HEK293 (cell line): ENCODE results near the gene SYNPR.
A peak's percentile ranks its signal among the peaks of the same experiment; 100 is the strongest.

Experiments used
- CTCF ChIA-PET: fragments of 350-600 bp; formaldehyde crosslinking; extraction: SDS; loops from one replicate; lab custom pipeline; 2021; ENCODE audit warnings: antibody characterized with exemption; lab: Yijun Ruan, JAX
- POLR2A ChIA-PET: fragments of 300-600 bp; formaldehyde crosslinking; extraction: SDS; loops from one replicate; lab custom pipeline; 2020; ENCODE audit warnings: antibody characterized with exemption, inconsistent platforms; lab: Yijun Ruan, JAX
- H3K27ac ChIP-seq: fragments of 200-500 bp; sonication (Bioruptor generic); 2 replicates; pipeline ENCODE4 v1.5.1; 2014; ENCODE audit warnings: low read depth, low read length, control low read depth, inconsistent platforms; ENCODE audit errors: extremely low read depth
- H3K36me3 ChIP-seq, 2 experiments: fragments of 200-500 bp in 1 of 2; sonication (Bioruptor generic) in 1 of 2; 1 replicate in 1 of 2; 2 replicates in 1 of 2; pipeline ENCODE4 v1.5.1; 2014 to 2017; ENCODE audit warnings: inconsistent platforms in 2 of 2, low read length in 2 of 2; ENCODE audit not compliant: control insufficient read depth in 2 of 2, insufficient read depth in 1 of 2
- H3K4me1 ChIP-seq: fragments of 200-500 bp; sonication (Bioruptor generic); 2 replicates; pipeline ENCODE4 v1.5.1; 2014; ENCODE audit warnings: mild to moderate bottlenecking, low read length, inconsistent platforms; ENCODE audit not compliant: control insufficient read depth, insufficient read depth
- H3K4me3 ChIP-seq: 2 replicates; pipeline ENCODE4 v1.5.1; 2011; ENCODE audit warnings: low read depth, mild to moderate bottlenecking, control low read depth, low read length, moderate library complexity
- H3K9me3 ChIP-seq: fragments of 200-500 bp; sonication (Bioruptor generic); 2 replicates; pipeline ENCODE4 v1.5.1; 2014; ENCODE audit warnings: low read depth, low read length, inconsistent platforms; ENCODE audit not compliant: control insufficient read depth, insufficient read depth
- AEBP2 ChIP-seq: fragments of 450-650 bp; formaldehyde crosslinking; IDR thresholded peaks from 2 replicates; pipeline ENCODE4 v1.5.1; 2016; ENCODE audit warnings: missing biosample characterization, missing genetic modification characterization, borderline replicate concordance
- INSM2 ChIP-seq: fragments of 450-650 bp; formaldehyde crosslinking; IDR thresholded peaks from 2 replicates; pipeline ENCODE4 v1.5.1; 2016; ENCODE audit warnings: missing biosample characterization, missing genetic modification characterization
- KLF8 ChIP-seq: fragments of 450-650 bp; formaldehyde crosslinking; IDR thresholded peaks from 2 replicates; pipeline ENCODE4 v1.5.1; 2016; ENCODE audit warnings: missing biosample characterization, missing genetic modification characterization
- MYNN ChIP-seq: fragments of 450-650 bp; formaldehyde crosslinking; IDR thresholded peaks from 2 replicates; pipeline ENCODE4 v1.5.1; 2016; ENCODE audit warnings: missing biosample characterization, missing genetic modification characterization, borderline replicate concordance
- OSR2 ChIP-seq: fragments of 450-650 bp; formaldehyde crosslinking; IDR thresholded peaks from 2 replicates; pipeline ENCODE4 v1.5.1; 2016; ENCODE audit warnings: missing biosample characterization, missing genetic modification characterization
- OVOL3 ChIP-seq: fragments of 450-650 bp; formaldehyde crosslinking; IDR thresholded peaks from 2 replicates; pipeline ENCODE4 v1.5.1; 2016; ENCODE audit warnings: missing biosample characterization, missing genetic modification characterization
- PRDM10 ChIP-seq: fragments of 450-650 bp; formaldehyde crosslinking; IDR thresholded peaks from 2 replicates; pipeline ENCODE4 v1.5.1; 2016; ENCODE audit warnings: missing biosample characterization, missing genetic modification characterization
- SCRT1 ChIP-seq: fragments of 450-650 bp; formaldehyde crosslinking; IDR thresholded peaks from 2 replicates; pipeline ENCODE4 v1.5.1; 2016; ENCODE audit warnings: missing biosample characterization, missing genetic modification characterization, borderline replicate concordance
- SP2 ChIP-seq: fragments of 450-650 bp; formaldehyde crosslinking; IDR thresholded peaks from 2 replicates; pipeline ENCODE4 v1.5.1; 2016; ENCODE audit warnings: missing biosample characterization, missing genetic modification characterization
- SP3 ChIP-seq: fragments of 450-650 bp; formaldehyde crosslinking; IDR thresholded peaks from 2 replicates; pipeline ENCODE4 v1.5.1; 2016; ENCODE audit warnings: missing biosample characterization, missing genetic modification characterization
- YY2 ChIP-seq: fragments of 450-650 bp; formaldehyde crosslinking; IDR thresholded peaks from 2 replicates; pipeline ENCODE4 v1.5.1; 2016; ENCODE audit warnings: missing biosample characterization, missing genetic modification characterization
- ZBTB1 ChIP-seq: fragments of 450-650 bp; formaldehyde crosslinking; IDR thresholded peaks from 2 replicates; pipeline ENCODE4 v1.5.1; 2016; ENCODE audit warnings: missing biosample characterization, missing genetic modification characterization
- ZBTB21 ChIP-seq: fragments of 450-650 bp; formaldehyde crosslinking; IDR thresholded peaks from 2 replicates; pipeline ENCODE4 v1.5.1; 2017; ENCODE audit warnings: missing biosample characterization, missing genetic modification characterization
- ZEB2 ChIP-seq: fragments of 450-650 bp; formaldehyde crosslinking; IDR thresholded peaks from 2 replicates; pipeline ENCODE4 v1.5.1; 2016; ENCODE audit warnings: missing biosample characterization, missing genetic modification characterization
- ZNF140 ChIP-seq: fragments of 450-650 bp; formaldehyde crosslinking; IDR thresholded peaks from 2 replicates; pipeline ENCODE4 v1.5.1; 2016; ENCODE audit warnings: missing biosample characterization, missing genetic modification characterization
- ZNF157 ChIP-seq: fragments of 450-650 bp; formaldehyde crosslinking; IDR thresholded peaks from 2 replicates; pipeline ENCODE4 v1.5.1; 2016; ENCODE audit warnings: missing biosample characterization, missing genetic modification characterization
- ZNF223 ChIP-seq: fragments of 450-650 bp; formaldehyde crosslinking; IDR thresholded peaks from 2 replicates; pipeline ENCODE4 v1.5.1; 2016; ENCODE audit warnings: missing biosample characterization, missing genetic modification characterization
- ZNF324 ChIP-seq: fragments of 450-650 bp; formaldehyde crosslinking; IDR thresholded peaks from 2 replicates; pipeline ENCODE4 v1.5.1; 2016; ENCODE audit warnings: missing biosample characterization, missing genetic modification characterization
- ZNF473 ChIP-seq: fragments of 450-650 bp; formaldehyde crosslinking; IDR thresholded peaks from 2 replicates; pipeline ENCODE4 v1.5.1; 2017; ENCODE audit warnings: missing biosample characterization, missing genetic modification characterization
- ZNF548 ChIP-seq: fragments of 450-650 bp; formaldehyde crosslinking; IDR thresholded peaks from 2 replicates; pipeline ENCODE4 v1.5.1; 2016; ENCODE audit warnings: missing biosample characterization, missing genetic modification characterization
- ZNF561 ChIP-seq: fragments of 450-650 bp; IDR thresholded peaks from 2 replicates; pipeline ENCODE4 v1.5.1; 2018; ENCODE audit warnings: missing biosample characterization, missing genetic modification characterization, borderline replicate concordance
- ZNF580 ChIP-seq: fragments of 450-650 bp; formaldehyde crosslinking; IDR thresholded peaks from 2 replicates; pipeline ENCODE4 v1.5.1; 2016; ENCODE audit warnings: missing biosample characterization, missing genetic modification characterization
- ZNF596 ChIP-seq: fragments of 450-650 bp; IDR thresholded peaks from 2 replicates; pipeline ENCODE4 v1.5.0; 2018; ENCODE audit warnings: missing biosample characterization, mild to moderate bottlenecking, missing genetic modification characterization, moderate library complexity
- ZNF610 ChIP-seq: fragments of 450-650 bp; formaldehyde crosslinking; IDR thresholded peaks from 2 replicates; pipeline ENCODE4 v1.5.1; 2016; ENCODE audit warnings: missing biosample characterization, missing genetic modification characterization, borderline replicate concordance
- ZSCAN16 ChIP-seq: fragments of 450-650 bp; formaldehyde crosslinking; IDR thresholded peaks from 2 replicates; pipeline ENCODE4 v1.5.1; 2016; ENCODE audit warnings: missing biosample characterization, missing genetic modification characterization
- TF ChIP-seq, protein P1 (sequence below): fragments of 450-650 bp; formaldehyde crosslinking; IDR thresholded peaks from 2 replicates; pipeline ENCODE4 v1.5.1; 2016; ENCODE audit warnings: missing biosample characterization, missing genetic modification characterization
- TF ChIP-seq, protein P2 (sequence below): fragments of 450-650 bp; formaldehyde crosslinking; IDR thresholded peaks from 2 replicates; pipeline ENCODE4 v1.5.1; 2017; ENCODE audit warnings: missing biosample characterization, missing genetic modification characterization

The SYNPR gene

DNA sequence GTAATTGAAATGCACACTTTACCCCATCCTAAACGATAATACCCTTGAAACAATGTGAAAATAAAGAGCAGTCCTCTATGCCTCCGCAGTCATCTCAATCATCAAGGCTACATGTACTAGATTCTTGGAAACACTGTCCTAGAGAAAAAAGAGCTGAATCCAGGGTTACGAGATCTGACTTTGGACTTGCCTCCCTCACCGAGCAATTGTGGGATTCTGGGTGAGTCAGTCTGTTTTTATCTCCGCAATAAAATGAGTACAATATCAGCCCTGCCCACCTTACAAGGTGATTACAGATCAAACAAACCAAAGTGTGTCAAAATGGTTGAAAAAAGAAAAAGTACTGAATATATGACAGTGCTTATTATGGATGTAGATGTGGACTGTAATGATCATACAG lies 222.1 kb downstream of the SYNPR start:
- CTCF ChIA-PET = no interaction called here
- Histone ChIP-seq H3K4me1 (no peaks in the 10 kb centered on the region), H3K9me3 (no peaks in the 10 kb centered on the region), H3K36me3 (no peaks in the 10 kb centered on the region), H3K27ac (no peak overlapping the region), H3K4me3 (no peak overlapping the region)
- POLR2A ChIA-PET = no interaction called here
- TF ChIP-seq PRDM10 (peak; percentile 49; the same call in 1 of the 2 replicates), ZNF610 (no peak), ZNF223 (tag by site-specific recombination) (no peak), ZSCAN16 (tag by site-specific recombination) (no peak)

GRCh38 chr3:63508305-63508704 lies 230.2 kb downstream of the SYNPR start:
- Histone ChIP-seq H3K27ac (no peak overlapping the region), H3K4me1 (no peaks in the 10 kb centered on the region), H3K4me3 (no peak overlapping the region), H3K36me3 (no peaks in the 10 kb centered on the region), H3K9me3 (no peaks in the 10 kb centered on the region)
- ChIA-PET CTCF (interaction anchor here (0.7 to 1.8 kb wide), 2 partner anchors 110 to 156 kb away, joined by 3 to 7 read pairs; no protein-coding TSS in a partner anchor), POLR2A (no interaction called here)
- TF ChIP-seq AEBP2 = no peak
- peak; percentile 13; the same call in 1 of the 2 replicates for TF ChIP-seq ZNF140
- TF ChIP-seq OSR2 (tag by site-specific recombination) = no peak
- TF ChIP-seq SCRT1 = no peak
- TF ChIP-seq INSM2 = no peak
- TF ChIP-seq ZNF596 (tag by site-specific recombination) = no peak
- TF ChIP-seq SP3 (tag by site-specific recombination) = peak; percentile 43; the same call in 1 of the 2 replicates
- no peak for TF ChIP-seq ZSCAN16 (tag by site-specific recombination)
- no peak for TF ChIP-seq ZNF324
- TF ChIP-seq, protein P1, sequence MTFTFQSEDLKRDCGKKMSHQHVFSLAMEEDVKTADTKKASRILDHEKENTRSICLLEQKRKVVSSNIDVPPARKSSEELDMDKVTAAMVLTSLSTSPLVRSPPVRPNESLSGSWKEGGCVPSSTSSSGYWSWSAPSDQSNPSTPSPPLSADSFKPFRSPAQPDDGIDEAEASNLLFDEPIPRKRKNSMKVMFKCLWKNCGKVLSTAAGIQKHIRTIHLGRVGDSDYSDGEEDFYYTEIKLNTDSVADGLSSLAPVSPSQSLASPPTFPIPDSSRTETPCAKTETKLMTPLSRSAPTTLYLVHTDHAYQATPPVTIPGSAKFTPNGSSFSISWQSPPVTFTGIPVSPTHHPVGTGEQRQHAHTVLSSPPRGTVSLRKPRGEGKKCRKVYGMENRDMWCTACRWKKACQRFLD = no peak
- TF ChIP-seq ZBTB21 (tag by site-specific recombination) = peak; percentile 81
- TF ChIP-seq, protein P2, sequence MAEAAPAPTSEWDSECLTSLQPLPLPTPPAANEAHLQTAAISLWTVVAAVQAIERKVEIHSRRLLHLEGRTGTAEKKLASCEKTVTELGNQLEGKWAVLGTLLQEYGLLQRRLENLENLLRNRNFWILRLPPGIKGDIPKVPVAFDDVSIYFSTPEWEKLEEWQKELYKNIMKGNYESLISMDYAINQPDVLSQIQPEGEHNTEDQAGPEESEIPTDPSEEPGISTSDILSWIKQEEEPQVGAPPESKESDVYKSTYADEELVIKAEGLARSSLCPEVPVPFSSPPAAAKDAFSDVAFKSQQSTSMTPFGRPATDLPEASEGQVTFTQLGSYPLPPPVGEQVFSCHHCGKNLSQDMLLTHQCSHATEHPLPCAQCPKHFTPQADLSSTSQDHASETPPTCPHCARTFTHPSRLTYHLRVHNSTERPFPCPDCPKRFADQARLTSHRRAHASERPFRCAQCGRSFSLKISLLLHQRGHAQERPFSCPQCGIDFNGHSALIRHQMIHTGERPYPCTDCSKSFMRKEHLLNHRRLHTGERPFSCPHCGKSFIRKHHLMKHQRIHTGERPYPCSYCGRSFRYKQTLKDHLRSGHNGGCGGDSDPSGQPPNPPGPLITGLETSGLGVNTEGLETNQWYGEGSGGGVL (tag by site-specific recombination) = peak; percentile 55; the same call in 1 of the 2 replicates
- TF ChIP-seq ZNF473 = no peak
- no peak for TF ChIP-seq ZNF157 (tag by site-specific recombination)
- TF ChIP-seq KLF8 (tag by site-specific recombination) = peak; percentile 54; the same call in 1 of the 2 replicates
- no peak for TF ChIP-seq ZBTB1 (tag by site-specific recombination)
- no peak for TF ChIP-seq ZEB2 (tag by site-specific recombination)
- no peak for TF ChIP-seq ZNF548 (tag by site-specific recombination)
- TF ChIP-seq OVOL3 = no peak
- no peak for TF ChIP-seq ZNF561 (tag by site-specific recombination)
- no peak for TF ChIP-seq YY2 (tag by site-specific recombination)
- TF ChIP-seq MYNN (tag by site-specific recombination) = no peak
- TF ChIP-seq ZNF580 (tag by site-specific recombination) = no peak
- peak; percentile 44 for TF ChIP-seq SP2
